Activated T-cell treated with anti-CD3 and anti-CD28 coated beads for 48 hours (primary cell): ENCODE measurements around the gene METTL24.

ENCODE experiments used
- DNase-seq: peaks from one replicate; pipeline ENCODE4 v3.0.0-alpha.2; 2020; ENCODE audit warnings: low read depth

Gene METTL24, protein sequence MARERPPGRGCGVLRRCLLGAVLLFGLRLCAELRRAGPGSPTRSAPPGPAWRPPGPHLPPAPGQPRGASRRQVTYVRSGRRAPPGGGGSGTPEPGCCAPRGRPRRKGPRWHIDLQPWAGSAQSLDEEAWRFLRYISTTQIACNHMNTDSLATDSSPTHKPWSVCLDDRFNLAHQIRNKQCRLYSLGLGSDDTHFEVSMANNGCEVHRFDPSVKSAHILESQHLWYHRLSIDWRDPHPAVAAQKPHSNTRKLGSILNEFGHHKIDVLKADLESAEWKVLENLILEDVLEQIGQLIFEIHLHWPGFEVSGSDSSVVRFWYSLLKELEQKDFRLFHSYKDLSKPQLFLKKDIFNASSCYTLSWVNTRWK

DNA sequence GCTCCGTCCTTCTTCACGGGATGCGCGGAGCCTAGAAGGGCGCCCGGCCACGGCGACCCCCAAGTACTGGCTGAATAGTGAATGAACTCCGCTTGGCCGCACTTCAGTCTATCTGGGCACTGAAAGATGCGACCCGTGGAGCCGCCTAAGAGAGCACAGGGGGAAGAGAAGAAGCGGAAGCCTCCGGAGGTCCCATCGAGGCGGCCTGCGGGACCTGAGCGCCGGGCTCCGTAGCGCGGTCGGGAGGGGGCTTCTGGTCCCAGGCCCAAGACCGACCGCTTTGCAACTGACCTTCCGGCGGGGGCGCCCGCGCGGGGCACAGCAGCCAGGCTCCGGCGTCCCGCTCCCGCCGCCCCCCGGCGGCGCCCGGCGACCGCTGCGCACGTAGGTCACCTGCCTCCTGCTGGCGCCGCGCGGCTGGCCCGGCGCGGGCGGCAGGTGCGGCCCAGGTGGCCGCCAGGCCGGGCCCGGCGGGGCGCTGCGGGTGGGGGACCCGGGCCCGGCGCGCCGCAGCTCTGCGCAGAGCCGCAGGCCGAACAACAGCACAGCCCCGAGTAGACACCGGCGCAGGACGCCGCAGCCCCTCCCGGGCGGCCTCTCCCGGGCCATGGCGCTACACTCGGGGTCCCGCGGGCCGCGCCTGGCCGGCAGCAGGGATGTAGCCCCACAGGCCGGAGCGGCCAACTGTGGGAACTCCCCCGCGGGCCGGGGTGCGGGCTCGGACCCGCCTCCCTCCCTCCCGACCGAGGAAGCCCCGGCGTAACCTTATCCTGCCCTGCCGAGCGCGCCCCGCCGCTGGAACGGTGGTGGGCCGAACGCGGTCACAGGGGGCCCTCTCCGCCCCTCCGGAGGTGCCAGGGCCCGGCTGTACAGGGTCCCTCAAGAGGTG is at the start of gene METTL24:
METTL24 (minus strand) TSS at position 686 of the 889 bp plus-strand sequence; CDS start at position 609, 77 bp downstream.
- DNase-seq = peak; percentile 5

DNA sequence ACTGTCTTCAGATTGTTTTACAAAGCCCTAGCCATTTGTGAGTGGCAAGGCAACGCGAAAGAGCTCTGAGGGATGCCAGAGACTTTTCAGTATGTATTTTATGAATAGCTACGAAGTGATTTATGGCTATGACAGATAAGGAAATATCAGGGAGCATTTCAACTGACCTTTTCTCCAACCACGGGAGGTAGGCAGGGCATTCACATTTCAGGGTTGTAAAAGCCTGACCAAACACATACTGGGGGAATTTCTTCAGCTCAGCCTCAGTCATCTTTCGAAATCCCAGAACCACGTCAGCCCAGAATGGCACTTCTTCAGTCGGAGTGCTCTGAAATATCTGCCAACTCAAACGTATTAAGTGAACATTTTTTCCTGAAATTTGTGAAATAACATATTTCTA is 46.5 kb upstream of the METTL24 start:
- DNase-seq = no peak

DNA sequence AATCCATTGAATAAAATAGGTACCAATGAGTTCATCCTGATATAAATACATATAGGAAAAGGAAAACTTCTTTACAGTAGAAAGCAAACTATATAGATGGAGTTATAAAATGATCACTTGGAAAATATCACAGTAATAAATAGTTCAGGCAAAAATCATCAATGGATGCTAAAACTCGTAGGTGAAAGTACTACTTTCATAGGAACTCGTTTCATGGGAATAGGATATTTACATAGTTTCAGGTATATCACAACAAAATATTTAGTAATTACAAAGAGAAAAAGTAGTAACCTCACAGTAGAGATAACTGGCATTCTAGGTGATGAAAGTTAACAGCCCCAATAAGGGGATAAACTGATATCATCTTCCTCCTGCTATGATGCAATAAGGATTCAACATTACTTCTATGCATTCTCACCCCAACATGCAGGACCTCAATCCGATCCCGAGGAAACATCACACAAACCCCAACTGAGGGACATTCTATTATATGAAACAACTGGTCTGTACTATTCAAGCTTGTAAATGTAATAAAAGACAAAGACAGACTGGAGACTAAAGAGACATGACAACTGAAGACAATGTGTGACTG is 43.5 kb upstream of the METTL24 start:
- DNase-seq = no peak

DNA sequence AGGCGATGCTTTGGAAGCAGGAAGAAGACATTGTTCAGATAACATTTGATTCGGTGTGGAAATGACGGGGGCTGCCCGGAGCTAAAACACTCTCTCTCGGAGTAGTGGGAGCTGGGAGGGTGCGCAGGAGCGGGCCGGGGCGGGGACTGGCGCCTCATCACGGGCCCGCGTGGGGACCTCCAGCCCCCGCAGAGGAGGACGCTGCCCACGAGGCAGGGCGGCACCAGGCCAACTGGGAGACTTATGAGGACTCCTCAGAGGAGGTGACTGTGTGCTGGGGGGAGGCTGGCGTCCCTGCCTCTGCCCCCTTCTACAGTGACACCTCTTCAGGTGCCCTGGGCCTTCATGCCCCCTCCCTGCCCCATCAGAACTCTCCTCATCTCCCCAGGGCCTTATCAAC is 42.1 kb upstream of the METTL24 start:
- DNase-seq = no peak

DNA sequence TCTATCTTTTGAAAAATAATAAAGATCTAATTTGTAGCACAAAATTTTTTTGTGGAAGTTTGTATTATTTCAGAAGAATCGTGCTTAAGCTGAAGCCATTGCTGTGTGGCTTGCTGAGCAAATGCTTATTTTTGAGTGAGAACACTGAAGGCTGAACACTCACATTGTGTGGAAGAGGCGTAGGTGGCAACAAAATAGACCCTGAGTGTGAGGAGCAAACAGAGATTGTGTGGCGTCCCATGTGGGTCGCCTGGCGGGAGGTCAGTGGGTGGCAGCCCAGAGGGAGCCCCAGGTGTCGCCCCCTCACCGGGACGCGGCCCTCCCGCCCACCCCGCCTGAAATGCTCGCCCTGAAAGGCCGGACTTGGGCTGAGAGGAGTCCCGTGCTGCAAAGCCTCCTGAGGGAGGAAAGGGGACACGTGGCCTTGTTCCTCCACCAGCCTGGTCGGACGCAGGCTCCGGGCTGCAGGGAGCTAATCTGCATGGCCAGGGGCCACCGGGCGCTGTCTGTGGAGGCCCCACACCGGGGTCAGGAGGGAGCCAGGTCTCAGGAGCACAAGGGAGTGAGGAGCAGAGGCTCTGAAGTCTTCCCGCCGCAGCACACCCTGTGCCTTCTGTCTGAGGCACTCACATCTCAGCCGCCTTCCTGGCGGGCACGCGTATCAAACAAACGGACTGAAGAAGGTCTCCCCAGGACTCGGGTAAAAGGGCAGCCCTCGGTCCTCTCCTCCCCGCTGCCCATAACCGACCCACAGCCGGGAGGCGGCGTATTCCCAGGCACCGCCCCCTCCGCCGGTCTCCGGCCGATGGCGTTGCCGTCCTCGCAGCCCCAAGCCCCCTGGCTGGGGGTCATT is 41.3 kb upstream of the METTL24 start:
- DNase-seq = no peak

DNA sequence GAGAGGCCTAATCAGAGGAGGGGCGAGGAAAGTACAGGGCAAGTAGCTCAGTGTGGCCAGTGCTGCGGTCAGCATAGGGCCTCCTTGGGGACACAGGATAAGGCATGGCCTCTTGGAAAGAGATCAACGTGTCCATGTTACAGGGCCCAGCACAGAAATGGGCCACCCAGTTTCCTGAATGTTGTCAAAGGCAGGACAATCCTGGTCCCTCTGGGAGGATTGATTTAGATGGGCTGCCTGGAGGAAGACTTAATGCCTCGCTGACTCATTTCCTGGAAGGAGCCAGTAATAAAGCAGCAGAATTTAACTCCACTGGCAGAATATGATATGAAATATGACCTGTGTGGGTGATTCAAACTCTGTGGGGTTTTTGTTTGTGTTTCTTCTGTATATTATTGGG is 40.6 kb upstream of the METTL24 start:
- DNase-seq = no peak

DNA sequence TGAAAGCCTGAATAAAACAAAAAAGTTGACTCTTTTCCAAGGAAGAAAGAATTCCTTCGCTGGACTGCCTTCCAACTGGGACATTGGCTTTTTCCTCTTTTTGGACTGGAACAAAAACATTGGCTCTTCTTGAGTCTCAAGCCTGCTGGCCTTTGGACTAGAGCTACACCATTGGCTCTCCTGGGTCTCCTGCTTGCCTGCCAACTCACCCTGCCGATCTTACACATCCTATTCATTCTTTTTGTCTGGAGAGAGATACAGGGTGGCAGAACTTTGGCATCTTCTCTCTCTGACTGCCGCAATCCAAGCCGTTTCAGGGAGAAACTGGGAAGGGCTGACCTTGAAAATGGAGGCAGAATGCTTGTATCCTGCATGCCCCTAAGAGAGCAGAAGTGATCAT is 37.1 kb upstream of the METTL24 start:
- DNase-seq = no peak

DNA sequence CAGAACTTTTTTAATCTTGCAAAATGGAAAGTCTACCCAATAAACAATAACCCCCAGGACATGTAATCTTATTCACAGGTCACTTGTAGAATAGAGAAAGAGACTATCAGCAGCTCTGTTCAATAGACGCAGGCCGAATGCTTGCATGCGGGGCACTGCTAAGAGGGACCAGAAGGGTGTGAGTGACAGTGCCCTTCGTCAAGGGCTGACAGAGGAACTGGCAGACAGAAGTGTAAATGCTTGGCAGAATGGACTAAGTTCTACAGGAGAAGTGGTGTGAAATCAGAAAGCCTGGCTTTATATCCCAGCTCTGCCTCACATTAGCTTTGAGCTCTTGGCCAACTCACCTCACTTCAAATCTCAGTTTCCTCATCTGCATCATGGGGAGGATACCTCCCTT is 36.3 kb upstream of the METTL24 start:
- no peak for DNase-seq

DNA sequence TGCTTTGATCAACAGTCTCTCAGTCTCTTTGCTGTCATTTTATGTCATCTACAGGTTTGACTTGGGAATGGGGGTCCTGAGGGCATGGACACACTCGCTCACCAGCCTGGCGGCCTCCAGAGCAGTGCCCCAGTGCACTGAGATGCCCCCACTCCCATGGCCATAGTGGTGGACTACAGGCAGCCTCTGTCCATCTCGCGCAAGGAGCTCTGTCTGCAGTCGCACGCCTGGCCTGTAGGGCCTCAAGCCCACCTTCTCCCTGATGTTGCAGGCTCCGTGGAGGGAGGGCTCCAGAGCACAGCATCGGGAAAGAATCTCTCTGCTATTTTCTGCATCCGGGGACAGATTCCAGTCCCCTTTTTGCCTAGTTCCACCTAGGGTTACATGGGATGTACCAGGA is 34.6 kb upstream of the METTL24 start:
- DNase-seq = no peak

DNA sequence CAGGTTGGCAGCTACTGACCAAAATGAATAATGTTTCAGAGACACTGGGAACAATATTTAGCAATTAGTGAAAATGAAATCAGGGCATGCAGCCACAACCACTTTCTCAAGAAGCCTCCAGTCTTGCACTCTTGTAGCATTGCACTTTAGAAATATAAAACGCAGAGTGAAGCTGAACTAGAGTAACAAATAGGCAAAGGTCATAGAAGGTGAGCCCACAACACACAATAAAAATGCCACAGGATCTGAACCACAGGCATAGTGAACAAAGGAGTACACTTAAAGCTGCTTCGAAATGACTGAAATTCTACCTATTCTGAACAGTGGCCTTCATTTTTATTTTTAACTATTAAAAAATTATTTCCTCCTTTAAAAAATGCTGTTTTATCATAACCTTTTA is 32.3 kb upstream of the METTL24 start:
- DNase-seq = no peak

DNA sequence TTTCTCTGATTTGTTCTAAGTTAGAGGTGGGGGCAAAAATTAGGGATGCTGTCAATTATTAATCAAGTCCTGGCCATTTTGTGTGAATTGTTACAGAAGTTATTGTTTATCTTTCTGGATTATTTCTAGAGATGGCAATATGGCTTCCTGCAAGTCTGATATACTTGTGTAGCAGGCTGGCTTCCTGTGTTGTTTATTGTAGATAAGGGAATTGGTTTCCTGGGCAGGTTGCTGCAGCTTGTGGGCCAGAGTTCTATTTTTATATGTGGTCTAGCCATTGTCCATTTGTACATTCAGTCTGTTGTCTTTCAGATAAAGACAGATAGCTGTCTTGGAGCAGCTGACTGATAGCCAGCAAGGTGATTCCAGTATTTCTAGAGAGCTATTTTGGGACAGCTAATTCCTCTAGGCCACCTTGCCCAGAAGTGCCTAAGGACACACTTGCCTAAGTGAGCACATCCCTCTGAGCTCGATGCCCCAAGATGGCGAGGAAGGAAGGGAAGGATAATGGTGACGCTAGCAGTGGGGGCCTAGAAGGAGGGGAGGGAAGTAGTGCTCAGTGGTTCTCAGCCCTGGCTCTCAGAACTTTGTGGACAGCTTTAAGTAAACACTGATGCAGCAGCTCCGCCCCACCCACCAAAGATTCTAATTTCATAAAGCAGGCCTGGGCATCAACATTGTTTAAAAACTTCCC is 31.7 kb upstream of the METTL24 start:
- DNase-seq = no peak

DNA sequence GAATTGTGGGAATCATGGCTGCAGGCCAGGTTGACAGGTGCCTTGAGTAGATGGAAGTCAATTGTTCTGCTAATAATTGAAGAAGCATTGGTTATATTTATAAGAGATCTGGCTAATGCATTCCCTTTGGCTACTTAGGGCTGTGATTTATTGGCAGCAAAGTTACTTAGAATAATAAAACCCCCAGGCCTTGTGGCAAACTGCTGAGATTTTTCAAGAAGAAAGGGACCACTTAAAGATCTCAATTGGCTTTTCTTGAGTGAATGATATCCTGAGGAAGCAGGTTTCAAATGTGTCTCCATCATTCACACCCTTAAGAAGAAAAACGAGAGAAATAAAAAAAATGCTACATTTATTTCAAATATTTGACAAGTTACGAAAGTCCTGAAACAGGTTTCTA is 29.8 kb upstream of the METTL24 start:
- DNase-seq = no peak

DNA sequence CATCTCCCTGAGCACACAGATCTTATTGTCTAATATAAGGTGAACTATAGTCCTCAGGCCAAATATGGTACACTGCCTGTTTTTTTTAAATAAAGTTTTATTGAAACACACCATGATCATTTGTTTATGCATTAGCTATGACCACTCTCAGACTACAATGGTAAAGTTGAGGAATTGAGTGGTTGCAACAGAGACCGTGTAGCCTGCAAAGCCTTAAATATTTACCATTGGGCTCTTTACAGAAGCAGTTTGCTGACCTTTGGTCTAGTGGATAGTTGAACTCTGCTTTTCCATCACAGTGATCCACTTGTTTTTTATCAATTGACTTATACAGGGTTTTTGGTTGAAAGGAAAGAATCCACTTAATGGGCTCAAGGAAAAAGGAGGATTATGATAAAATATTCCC is 27.3 kb upstream of the METTL24 start:
- no peak for DNase-seq

DNA sequence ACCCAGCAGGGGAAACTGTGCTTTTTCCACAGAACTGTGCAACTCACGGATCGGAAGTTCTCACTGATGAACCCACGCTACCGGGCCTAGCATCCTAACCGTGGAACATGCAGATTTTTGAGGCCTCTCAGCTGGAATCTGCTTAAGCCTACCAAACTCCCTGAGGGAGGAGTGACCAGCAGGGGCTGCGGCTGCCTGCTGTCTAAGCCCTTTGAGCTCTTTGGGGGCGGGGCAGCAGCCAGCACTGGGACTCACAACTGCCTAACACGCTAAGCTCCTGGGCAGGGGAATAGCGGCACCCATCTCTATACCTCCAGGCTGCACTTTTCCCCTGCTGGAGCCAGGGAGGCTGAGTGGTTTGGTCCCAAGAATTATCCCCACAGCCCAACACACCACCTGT is 20.4 kb upstream of the METTL24 start:
- DNase-seq = no peak

DNA sequence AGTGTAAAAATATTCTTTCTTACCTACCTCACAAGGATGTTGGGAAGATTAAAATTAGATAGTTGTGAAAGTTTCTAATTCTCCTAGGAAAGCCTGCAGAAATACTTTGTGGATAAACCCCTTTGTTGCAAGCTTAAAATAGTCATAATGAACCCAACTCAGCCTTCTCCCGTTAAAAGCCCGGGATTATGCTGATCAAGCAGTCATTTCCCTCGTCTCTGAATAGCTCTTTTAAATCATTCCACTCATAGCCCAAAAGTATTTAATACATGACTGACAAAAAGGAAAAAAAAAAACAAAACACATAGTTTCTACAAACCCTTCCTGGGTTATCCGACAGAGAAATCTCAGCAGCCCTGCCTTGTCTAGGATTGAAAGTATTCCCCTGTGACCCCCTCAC is 10.9 kb upstream of the METTL24 start:
- no peak for DNase-seq

DNA sequence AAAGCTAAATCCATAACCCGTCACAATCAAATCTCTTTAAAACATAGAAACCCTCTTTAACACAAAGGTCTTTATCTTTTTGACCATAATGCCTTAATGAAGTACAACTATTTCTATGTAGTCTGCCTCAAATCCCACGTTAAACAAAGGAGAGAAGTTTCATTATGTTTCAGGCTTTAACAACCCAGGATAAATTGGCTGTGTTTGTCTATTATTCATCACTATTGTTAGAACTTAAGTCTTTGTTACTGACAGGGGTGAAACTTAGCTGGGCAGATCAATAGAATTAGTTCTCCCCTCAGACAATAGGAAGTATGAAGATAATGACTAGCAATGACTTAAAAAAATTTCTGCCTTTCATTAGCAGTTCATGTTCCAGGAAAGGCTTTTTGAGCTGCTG is 10.1 kb upstream of the METTL24 start:
- DNase-seq = no peak

DNA sequence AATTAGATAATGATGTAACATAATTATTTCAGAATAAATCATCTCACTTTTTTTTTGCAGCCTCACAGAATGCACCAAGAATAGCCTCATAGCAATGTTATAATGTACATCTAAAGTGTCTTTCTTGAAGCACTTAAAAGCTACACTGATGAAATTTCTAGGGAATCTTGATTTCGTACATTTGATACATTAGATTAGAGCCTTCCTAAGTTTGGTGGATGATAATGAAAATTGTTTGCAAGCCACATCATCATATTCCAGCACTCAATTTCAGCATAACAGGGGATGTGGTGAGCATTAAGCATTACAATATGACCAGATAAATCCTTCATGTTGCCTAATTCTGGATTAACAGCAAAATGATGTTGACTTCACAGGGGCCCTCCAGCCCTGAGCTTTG is 9.7 kb upstream of the METTL24 start:
- no peak for DNase-seq

DNA sequence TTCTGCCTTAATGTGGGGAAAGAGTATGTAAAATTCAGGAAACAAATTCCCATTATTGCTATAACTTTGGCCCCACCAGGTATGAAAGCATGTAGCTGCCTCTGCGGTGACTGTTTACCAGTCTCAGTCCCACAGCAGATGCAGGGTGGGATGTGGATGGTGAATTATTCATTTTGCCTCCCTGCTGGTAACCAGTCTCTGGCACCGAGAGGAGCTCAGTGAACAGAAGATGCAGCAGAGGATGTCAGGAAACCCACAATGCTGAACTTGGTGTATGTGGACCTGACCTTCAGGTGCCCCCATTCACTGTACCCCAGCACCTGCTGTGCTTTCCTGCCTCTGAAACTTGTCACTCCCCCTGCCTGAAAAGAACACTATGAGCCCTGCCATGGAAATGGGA is 8.8 kb upstream of the METTL24 start:
- DNase-seq = no peak

DNA sequence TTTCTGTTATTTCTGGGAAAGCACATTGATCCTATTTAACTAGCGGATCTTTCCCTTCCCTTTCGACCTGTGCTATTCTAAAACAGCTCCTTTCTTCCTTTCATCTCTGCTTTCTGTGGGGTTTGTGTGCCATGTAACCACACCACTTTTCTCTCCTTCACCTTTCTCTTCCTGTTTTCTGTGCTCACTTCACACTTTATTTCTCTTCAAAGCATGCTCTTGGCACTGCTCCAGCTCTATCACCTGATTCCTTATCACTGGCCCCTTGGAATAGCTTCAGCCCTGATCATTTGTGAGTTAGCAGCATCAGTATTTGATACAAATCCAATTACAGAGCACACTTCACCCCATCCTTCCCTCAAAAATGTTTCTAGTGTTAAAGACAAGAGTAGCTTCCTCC is 8.1 kb upstream of the METTL24 start:
- DNase-seq = no peak

DNA sequence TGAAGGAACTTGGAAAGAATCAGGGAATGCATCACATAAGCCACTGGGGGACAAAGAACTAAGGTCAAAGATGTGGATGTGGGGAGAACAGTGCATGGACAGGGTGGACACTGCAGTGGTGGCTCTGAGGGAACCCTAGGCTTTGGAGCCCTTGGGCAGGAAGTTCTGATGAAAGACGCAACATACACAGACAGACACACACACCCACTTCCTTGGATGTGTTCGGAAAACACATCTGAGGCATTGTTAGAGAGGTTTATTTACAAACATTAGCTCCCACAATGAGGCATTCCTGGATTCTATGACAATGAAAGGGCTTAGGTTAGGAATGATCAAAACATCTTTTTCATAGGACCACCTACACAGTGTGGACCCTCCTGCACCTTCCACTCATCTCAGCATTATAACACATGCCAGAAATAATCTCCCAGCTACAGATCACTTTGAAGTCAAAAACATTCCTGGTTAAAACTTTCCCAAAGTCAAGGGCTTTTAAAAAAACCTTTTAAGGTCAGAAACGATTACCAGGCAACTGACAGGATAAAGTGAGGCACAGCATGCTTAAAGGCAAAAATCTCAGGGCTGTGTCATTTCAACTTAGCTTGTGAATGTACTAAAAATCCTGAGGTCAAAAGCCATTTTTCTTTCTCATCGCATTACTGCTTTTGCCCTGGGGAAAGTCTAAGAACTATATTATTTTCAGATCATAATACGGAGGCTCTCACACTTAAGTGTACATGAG is 6.4 kb upstream of the METTL24 start:
- DNase-seq = no peak

DNA sequence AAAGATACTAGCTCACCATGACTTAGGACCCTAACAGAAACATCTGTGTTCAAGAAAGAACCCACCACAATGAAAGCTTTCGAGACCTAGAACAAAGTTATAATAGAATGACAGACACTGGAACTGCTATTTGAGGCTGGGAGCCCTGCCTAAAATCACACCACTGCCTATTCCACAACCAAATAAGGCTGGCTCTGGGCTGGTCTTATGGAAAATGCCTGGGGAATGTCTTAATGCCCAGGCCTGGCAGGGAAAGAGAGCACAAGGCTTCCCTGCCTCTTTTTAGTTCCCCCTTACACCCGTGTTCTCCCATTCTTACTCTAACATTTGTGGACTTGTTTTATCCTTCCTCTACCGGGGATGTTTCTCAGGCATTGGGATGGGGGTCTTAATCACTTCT is 5.6 kb upstream of the METTL24 start:
- DNase-seq = no peak
